K562 (cell line): ENCODE data around the gene SLC22A23. TPM values are rescaled to one million over a fixed set of nuclear protein-coding genes. Genes with fewer than 3 reads are reported as not detected.

Experiments used
- BACH1 ChIP-seq: fragments of 200-800 bp; sonication (Bioruptor generic); IDR thresholded peaks from 2 replicates; pipeline ENCODE4 v1.6.1; 2016; ENCODE audit warnings: missing genetic modification characterization, missing compliant biosample characterization
- C11orf30 ChIP-seq: fragments of 450-650 bp; IDR thresholded peaks from 2 replicates; pipeline ENCODE4 v1.6.1; 2016; ENCODE audit warnings: low read depth, mild to moderate bottlenecking
- CGGBP1 ChIP-seq: fragments of 250-450 bp; sonication (Bioruptor Pico); IDR thresholded peaks from 2 replicates; pipeline ENCODE4 v1.9.0; 2021; ENCODE audit warnings: mild to moderate bottlenecking
- CHCHD3 ChIP-seq: fragments of 250-450 bp; sonication (Bioruptor Pico); IDR thresholded peaks from 2 replicates; pipeline ENCODE4 v2.1.2; 2022; ENCODE audit warnings: mild to moderate bottlenecking
- CREB3L1 ChIP-seq: fragments of 450-650 bp; IDR thresholded peaks from 2 replicates; pipeline ENCODE4 v1.6.1; 2014; ENCODE audit warnings: low read depth, mild to moderate bottlenecking, moderate library complexity, borderline replicate concordance
- DIDO1 ChIP-seq: fragments of 450-650 bp; IDR thresholded peaks from 2 replicates; pipeline ENCODE4 v1.6.1; 2016; ENCODE audit warnings: low read depth, missing biosample characterization, missing genetic modification characterization
- HDAC3 ChIP-seq: fragments of 450-650 bp; IDR thresholded peaks from 2 replicates; pipeline ENCODE4 v1.6.1; 2018; ENCODE audit warnings: borderline replicate concordance, mild to moderate bottlenecking, moderate library complexity; ENCODE audit not compliant: partially characterized antibody
- HOMEZ ChIP-seq: fragments of 250-450 bp; sonication (Bioruptor Pico); IDR thresholded peaks from 2 replicates; pipeline ENCODE4 v1.4.0; 2020; ENCODE audit warnings: mild to moderate bottlenecking, moderate library complexity
- KDM1A ChIP-seq, 2 experiments: fragments of 450-650 bp; IDR thresholded peaks; 2 replicates each; pipeline ENCODE4 v1.6.1; 2016; ENCODE audit warnings: mild to moderate bottlenecking in 2 of 2
- MED1 ChIP-seq: sonication (generic); formaldehyde crosslinking; IDR thresholded peaks from 2 replicates; pipeline ENCODE4 v1.8.1; 2023; ENCODE audit warnings: missing genetic modification reagents, borderline replicate concordance
- MLX ChIP-seq, 2 experiments: fragments of 450-650 bp in 1 of 2; sonication (generic) in 1 of 2; formaldehyde crosslinking; conservative IDR thresholded peaks; 2 replicates each; pipeline versions ENCODE4 v1.4.0 to v1.8.1; 2020 to 2022; ENCODE audit warnings: mild to moderate bottlenecking in 1 of 2, missing genetic modification reagents in 1 of 2
- MTA3 ChIP-seq: fragments of 450-650 bp; formaldehyde crosslinking; IDR thresholded peaks from 2 replicates; pipeline ENCODE4 v1.6.1; 2017; ENCODE audit warnings: mild to moderate bottlenecking, borderline replicate concordance
- NFATC3 ChIP-seq: fragments of 450-650 bp; IDR thresholded peaks from 2 replicates; pipeline ENCODE4 v1.6.1; 2017; ENCODE audit warnings: mild to moderate bottlenecking
- NR4A1 ChIP-seq, 2 experiments: fragments of 250-450 bp in 1 of 2; fragments of 450-650 bp in 1 of 2; sonication (Bioruptor Pico) in 1 of 2; IDR thresholded peaks; 2 replicates each; pipeline versions ENCODE4 v1.4.0 to v1.6.1; 2016 to 2020; ENCODE audit warnings: mild to moderate bottlenecking in 2 of 2, missing compliant biosample characterization in 1 of 2, missing genetic modification characterization in 1 of 2, moderate library complexity in 1 of 2
- SMC3 ChIP-seq: conservative IDR thresholded peaks from 2 replicates; pipeline ENCODE4 v1.6.1; 2011; ENCODE audit warnings: low read depth, low read length, improper control_type of control experiment; ENCODE audit not compliant: insufficient read depth
- SRSF9 ChIP-seq: fragments of 200-400 bp; formaldehyde crosslinking; IDR thresholded peaks from 2 replicates; pipeline ENCODE4 v1.6.1; 2017; ENCODE audit warnings: low read depth, low read length, borderline replicate concordance
- STAT5A ChIP-seq: IDR thresholded peaks from 2 replicates; pipeline ENCODE4 v1.6.1; 2012; ENCODE audit warnings: low read length, inconsistent platforms, borderline replicate concordance
- SUPT5H ChIP-seq: fragments of 450-650 bp; IDR thresholded peaks from 2 replicates; pipeline ENCODE4 v1.6.1; 2016
- TCFL5 ChIP-seq: fragments of 250-450 bp; sonication (Bioruptor Pico); conservative IDR thresholded peaks from 2 replicates; pipeline ENCODE4 v1.6.1; 2021; ENCODE audit warnings: mild to moderate bottlenecking, moderate library complexity, matching md5 sums
- TRIM25 ChIP-seq: fragments of 450-650 bp; IDR thresholded peaks from 2 replicates; pipeline ENCODE4 v1.7.0; 2016; ENCODE audit warnings: borderline replicate concordance
- XRCC3 ChIP-seq: fragments of 450-650 bp; IDR thresholded peaks from 2 replicates; pipeline ENCODE4 v1.6.1; 2017; ENCODE audit warnings: mild to moderate bottlenecking, moderate library complexity
- ZFX ChIP-seq: sonication (generic); formaldehyde crosslinking; IDR thresholded peaks from 2 replicates; pipeline ENCODE4 v1.8.0; 2022; ENCODE audit warnings: mild to moderate bottlenecking, missing genetic modification reagents, moderate library complexity
- ZNF174 ChIP-seq: fragments of 250-450 bp; sonication (Bioruptor Pico); IDR thresholded peaks from 2 replicates; pipeline ENCODE4 v1.4.0; 2020; ENCODE audit warnings: mild to moderate bottlenecking
- ZNF584 ChIP-seq: fragments of 200-800 bp; sonication (Bioruptor generic); IDR thresholded peaks from 2 replicates; pipeline ENCODE4 v1.6.1; 2016; ENCODE audit warnings: low read depth, mild to moderate bottlenecking, missing genetic modification characterization, missing compliant biosample characterization
- polyA plus RNA-seq, 8 experiments: library from polyadenylated mRNA; depleted of rRNA in 4 of 8; stranded (reverse) in 5 of 8; unstranded in 3 of 8; fragments of >200 nt; fragmentation: Nextera tagmentation in 2 of 8; fragmentation: Illumina TruSeq in 1 of 8; extraction: Ambion mirVana in 2 of 8; extraction: Trizol in 1 of 8; gene quantifications; 2 replicates each; pipeline versions ENCODE4 v1.2.1 to v1.2.3, GENCODE V29; 2011 to 2014; ENCODE audit warnings: inconsistent platforms in 1 of 8, missing spikeins in 1 of 8
- total RNA-seq, 7 experiments: library from RNA; depleted of rRNA in 6 of 7; stranded (reverse); fragments of >200 nt in 6 of 7; fragmentation: Illumina TruSeq in 2 of 7; extraction: Trizol in 2 of 7; gene quantifications; 2 replicates each; pipeline versions ENCODE4 v1.2.1 to v1.2.3, GENCODE V29; 2011 to 2021; ENCODE audit warnings: low replicate concordance in 1 of 7

The SLC22A23 gene
- total and polyA plus RNA-seq, 9 of the 15 experiments (the other 6 are each of a cell fraction or from before 2014, with no cell fraction given) = 0.30 to 8.7 (median 2.5) TPM

GRCh38 chr6:3291987-3292386 is 164.9 kb downstream of the SLC22A23 start (continued):
- peak; percentile 23; the same call in 1 of the 2 replicates for TF ChIP-seq DIDO1 (tag)
- TF ChIP-seq MED1 (CRISPR knock-in tag) = no peak
- peak; percentile 52; the same call in 1 of the 2 replicates for TF ChIP-seq STAT5A
- TF ChIP-seq CREB3L1 = no peak
- TF ChIP-seq NFATC3 = no peak
- TF ChIP-seq TRIM25 = no peak
- TF ChIP-seq XRCC3 = no peak
- no peak for TF ChIP-seq NR4A1 (CRISPR knock-in tag; IDR thresholded peaks at IDR 0.05)
- TF ChIP-seq NR4A1 (tag; IDR thresholded peaks at IDR 0.05) = no peak
- no peak for TF ChIP-seq ZNF174
- no peak for TF ChIP-seq HOMEZ (CRISPR knock-in tag)
- TF ChIP-seq HDAC3 = peak; percentile 47
- TF ChIP-seq TCFL5 (CRISPR knock-in tag) = no peak
- TF ChIP-seq ZFX (CRISPR knock-in tag) = peak; percentile 42; the same call in 1 of the 2 replicates
- TF ChIP-seq CHCHD3 (CRISPR knock-in tag) = no peak
- no peak for TF ChIP-seq ZNF584 (CRISPR knock-in tag)
- no peak for TF ChIP-seq C11orf30
- no peak for TF ChIP-seq CGGBP1 (CRISPR knock-in tag)
- TF ChIP-seq SUPT5H = no peak
- TF ChIP-seq KDM1A (IDR thresholded peaks at IDR 0.05) = no peak; a peak in 1 of 4 replicates
- 0 out of 2 replicates have a peak, but pooled peaks have one; percentile 43 for TF ChIP-seq MTA3
- TF ChIP-seq MLX (CRISPR knock-in tag; conservative IDR thresholded peaks at IDR 0.05) = no peak
- no peak for TF ChIP-seq SMC3
- TF ChIP-seq SRSF9 = no peak
- no peak for TF ChIP-seq BACH1 (tag)
